ENCODE measurements around the gene ADAMTS8.

Gene ADAMTS8

DNA sequence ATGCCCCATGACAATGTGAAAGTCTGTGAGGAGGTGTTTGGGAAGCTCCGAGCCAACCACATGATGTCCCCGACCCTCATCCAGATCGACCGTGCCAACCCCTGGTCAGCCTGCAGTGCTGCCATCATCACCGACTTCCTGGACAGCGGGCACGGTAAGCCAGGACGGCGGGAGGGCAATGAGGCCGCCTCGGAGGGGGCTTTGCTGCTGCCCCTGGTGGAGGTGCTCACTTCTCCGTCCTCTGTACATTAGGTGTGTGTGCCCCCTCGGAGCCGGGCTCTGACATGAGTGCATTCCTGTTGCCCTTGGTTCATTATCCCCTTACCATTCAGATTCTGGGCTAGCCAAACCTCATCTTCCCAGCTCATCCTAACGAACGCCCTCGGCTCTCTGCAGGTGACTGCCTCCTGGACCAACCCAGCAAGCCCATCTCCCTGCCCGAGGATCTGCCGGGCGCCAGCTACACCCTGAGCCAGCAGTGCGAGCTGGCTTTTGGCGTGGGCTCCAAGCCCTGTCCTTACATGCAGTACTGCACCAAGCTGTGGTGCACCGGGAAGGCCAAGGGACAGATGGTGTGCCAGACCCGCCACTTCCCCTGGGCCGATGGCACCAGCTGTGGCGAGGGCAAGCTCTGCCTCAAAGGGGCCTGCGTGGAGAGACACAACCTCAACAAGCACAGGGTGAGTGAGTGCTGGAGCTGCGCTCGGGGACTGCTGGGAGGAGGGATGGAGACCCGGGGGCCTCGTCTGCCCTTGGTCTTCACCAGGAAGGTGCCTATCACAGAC is 33.9 kb upstream of the ADAMTS8 start:
- no peak for DNase-seq (ENCODE audit: low spot score)

DNA sequence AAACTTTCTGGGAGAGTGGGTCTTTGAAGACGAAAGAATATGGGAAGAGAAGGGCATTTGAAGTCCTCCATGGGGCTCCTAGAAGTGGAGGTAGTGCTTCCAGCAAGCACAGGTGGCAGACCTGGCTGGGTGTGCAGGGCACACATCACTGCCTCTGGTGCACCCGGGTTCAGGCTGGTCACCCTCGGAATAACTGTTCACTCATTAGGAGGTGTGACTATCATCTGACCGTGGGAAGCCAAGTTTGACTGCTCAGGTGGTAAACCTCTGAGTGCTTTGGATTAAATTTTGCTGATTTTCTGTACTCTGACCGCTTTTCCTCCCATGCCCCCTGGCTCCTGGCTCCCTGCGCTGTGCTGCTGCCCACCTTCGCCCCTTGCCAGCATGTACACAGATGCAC is 31.1 kb upstream of the ADAMTS8 start:
- no peak for DNase-seq (ENCODE audit: low spot score)

DNA sequence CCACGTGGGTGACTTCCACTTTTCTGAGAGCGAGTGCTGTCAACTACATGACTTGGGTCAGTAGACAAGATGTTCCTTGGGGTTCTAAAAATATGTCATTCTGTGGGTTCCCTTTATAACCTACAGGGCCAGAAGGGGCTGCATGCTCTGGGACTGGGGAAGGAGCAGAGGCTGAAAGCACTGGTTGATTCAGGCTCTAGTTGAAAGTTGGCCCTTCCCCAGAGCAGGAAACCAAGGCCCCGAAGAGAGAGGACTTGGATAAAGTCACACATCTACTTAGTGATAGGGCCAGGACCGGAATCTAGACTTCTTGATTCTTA is 30.0 kb upstream of the ADAMTS8 start:
- peak; percentile 58 for DNase-seq (ENCODE audit: low spot score)

DNA sequence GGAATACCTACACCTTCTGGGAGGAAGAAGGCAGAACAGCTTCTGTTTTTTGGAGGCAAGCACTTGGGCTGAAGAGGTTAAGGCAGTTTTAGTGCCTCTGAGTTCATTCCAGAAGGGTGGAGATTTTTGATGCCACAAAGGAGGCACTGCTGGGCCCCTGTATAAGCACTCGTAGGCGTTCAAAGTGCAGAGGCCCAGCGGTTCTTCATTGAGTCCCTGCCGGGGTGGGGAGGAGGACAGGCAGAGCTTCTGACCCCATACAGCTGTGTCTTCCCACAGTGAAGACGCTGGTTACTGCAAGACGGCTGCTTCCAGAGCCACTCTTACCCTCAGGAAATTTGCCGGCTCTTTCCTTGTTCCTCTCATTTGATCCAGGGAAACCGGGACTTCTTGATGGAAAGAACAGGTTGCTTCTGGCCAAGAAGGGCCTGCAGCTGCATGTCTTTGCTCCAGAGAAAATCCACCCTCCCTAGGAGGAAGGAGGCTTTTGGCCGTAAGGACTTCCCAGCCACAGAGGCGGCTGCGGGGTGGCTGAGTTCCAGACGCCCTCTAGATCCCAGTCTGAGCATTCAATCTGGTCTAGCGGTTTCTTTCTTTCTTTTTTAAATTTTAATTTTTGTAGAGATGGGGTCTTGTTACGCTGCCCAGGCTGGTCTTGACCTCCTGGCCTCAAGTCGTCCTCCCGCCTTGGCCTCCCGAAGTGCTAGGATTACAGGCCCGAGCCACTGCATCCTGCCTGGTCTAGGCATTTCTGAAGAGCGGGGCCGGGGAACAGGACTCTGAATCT is 29.4 kb upstream of the ADAMTS8 start:
- no peak for DNase-seq (ENCODE audit: low spot score)

DNA sequence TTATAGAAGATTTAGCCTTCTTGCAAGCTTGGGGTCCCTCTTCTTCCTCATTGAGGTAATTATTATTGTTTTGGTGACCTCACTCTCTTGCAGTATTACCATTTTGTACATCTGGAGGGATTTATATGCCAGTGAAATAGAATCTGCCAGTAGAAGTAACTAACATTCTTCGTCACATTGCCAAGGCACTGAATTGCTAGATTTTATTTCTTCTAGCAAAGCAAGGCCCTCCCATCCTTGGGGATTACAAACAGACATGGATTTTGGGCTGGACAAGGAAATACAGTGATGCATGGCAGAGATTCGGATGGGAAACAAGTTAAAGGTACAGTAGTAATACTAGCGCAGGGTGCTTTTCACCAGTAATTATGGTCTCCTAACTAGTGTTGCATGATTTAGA is 27.9 kb upstream of the ADAMTS8 start:
- DNase-seq (ENCODE audit: low spot score): no peak

DNA sequence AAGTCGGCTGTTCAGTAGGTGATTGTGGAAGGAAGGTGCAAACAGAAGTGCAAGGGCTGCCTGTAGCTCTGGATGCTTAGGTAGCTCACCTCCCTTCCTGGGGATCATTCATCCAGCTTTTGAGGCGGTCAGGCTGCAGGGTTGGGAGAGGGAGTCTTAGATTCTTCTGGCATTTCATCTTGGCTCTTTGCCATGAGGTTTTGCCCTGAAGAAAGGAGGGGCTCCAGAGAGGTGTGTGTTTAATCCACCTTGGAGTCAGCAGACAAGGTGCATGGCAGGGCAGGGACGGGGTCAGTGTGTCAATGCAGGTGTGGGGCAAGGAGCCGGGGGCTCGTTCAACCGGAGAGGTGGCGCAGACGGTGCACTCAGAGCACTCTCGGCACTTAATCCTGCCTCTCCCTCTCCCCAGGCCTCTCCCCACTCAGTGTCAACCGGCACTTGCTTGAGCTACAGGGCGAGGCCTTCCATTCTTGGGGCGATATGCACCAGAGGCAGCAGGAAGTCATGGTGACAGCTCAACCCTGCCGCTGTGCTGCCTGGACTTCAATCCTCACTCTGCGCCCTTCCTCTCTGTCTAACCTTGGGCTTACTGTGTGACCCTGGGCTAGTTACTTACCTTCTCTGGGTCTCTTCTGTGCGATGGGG is 27.2 kb upstream of the ADAMTS8 start:
- DNase-seq (ENCODE audit: low spot score): no peak

DNA sequence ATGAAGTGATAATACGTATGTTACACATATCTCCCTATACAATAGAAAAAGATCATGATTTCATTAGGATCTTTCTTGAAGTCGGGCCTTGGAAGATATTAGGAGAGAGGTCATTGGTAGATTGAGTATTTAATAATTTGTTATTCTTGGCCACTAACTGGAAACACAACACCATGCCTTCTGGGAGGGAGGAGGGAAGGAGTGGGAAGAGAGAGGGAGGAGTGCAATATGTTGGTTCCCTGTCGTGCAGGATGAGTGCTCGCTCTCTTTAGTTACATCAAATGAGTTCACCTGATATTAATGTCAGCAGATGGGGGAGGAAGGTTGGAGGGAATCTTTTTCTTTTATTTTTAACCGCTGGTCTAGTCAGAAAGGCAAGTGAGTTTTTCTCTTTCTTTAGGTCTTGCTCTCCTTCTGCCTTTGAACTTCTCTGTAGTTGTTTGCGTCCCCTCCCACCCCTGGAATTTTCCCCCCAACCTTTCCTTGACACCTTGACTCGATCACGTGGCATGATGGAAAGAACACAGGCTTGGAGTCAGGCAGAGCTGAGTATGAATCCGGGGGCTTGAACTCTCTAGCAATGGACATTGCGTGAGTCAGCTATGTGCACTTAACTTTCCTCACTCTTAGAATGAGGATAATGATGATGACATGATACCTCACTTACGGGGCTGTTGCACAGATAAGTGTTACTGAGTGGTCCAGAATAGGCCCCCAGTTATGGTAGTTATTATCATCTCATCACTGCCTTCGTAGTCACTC is 26.3 kb upstream of the ADAMTS8 start:
- DNase-seq (ENCODE audit: low spot score): peak; percentile 42

DNA sequence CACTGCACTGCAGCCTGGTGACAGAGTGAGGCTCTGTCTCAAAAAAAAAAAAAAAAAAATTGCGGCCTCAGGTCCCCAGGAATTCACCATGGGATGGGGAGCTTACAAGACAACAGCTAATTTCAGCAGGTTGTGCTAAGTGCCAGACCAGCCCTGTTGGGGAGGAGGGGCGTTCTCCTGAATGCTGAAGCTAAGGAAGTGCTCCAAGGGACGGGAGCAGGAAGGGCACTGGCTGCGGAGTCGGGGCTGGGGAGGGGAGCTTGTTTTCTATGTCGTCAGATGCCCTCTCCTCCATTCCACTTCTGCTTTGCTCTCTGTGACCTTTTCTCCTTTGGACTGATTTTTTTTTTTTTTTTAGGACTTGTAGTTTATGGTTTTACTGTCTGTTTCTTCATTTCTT is 24.5 kb upstream of the ADAMTS8 start:
- DNase-seq (ENCODE audit: low spot score): no peak

DNA sequence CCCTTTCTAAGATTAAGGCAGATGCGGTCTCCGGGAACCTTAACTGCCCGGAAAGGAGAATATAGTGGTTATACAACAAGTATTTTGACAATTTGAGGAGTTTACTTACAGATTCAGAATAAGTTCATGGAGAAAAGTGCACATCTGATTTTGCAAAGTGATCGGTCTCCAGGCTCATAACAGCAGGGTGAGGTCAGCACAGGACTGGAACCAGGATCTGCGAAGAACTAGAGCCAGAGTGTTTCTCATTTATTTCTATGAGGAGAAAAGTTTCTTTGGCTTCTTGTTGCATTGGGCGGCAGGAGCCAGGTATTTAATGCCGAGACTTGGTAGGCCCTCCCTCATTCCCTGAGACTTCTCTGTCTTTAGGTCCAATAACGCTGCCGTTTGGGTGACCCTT is 23.8 kb upstream of the ADAMTS8 start:
- no peak for DNase-seq (ENCODE audit: low spot score)

DNA sequence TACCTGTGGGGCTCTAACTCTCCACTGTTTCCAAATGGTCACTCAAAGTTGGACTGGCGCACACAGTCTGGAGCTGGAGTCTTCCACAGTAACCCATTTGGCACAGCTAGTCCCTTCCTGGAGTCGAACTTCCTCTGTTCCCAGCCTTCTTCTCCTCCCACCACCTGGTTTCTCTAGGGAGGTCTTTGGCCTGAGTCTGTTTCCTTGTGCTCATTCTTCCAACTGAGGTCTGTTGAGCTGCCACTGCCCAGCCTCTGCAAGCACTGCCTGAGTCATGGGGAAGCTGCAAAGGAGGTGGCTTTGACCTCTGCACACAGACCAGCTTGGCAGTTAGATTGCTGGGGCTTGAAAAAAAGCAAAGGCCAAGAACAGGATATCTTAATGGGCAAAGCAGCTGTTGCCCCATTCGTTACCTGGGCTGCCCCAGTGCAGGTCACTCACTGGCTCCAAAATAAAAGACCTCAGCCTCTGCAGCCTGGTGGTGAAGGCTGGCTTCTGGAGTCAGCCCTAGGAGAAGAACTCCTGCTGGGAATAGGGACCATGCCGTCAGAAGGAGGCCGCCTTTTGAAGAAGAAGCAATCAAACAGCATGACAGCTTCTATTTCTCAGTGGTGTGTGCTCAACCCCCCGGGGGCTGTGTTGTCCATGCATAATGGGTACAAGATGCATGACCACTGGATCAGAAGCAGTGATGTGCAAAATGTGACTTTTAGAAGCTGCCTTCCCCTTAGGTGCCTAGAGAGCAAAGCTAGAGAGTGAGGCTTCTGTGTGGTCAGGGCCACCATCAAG is 23.0 kb upstream of the ADAMTS8 start:
- DNase-seq (ENCODE audit: low spot score): no peak

DNA sequence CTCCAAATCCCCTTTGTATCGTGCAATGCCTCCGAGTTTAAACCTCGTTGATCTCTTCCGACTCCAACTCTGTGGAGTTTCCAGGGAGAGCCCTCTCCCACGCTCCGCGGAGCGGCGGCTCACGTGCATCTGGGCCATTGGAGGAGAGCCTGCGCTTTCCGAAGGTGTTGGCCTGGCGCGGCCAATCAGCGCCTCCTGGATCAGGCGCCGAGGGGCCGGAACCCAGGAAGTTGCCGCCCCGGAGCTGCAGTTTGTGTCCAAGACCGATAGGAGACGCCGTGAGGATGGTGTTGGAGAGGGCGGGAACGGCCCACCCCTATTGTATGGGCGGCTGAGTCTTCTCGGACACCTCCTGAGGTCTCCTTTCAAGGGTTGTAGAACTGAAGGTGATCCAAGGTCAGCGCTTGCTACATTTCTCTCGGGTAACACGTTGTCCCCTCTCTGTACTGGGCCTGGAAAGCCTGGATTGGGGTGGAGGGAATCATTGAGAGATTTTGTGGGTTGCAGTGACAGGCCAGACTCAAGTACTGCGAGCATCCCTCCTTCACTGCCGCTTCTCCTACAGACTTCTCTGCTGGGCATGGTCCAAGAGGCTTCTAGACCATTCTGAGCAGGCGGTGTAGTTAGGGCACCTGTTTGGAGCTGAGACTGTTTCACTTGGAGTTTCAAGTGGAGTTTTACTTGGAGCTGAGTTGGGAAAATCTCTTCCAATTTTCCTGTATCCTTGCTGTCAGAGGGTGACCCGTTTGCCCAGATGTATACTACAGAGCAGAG is 21.8 kb upstream of the ADAMTS8 start:
- DNase-seq (ENCODE audit: low spot score): no peak

DNA sequence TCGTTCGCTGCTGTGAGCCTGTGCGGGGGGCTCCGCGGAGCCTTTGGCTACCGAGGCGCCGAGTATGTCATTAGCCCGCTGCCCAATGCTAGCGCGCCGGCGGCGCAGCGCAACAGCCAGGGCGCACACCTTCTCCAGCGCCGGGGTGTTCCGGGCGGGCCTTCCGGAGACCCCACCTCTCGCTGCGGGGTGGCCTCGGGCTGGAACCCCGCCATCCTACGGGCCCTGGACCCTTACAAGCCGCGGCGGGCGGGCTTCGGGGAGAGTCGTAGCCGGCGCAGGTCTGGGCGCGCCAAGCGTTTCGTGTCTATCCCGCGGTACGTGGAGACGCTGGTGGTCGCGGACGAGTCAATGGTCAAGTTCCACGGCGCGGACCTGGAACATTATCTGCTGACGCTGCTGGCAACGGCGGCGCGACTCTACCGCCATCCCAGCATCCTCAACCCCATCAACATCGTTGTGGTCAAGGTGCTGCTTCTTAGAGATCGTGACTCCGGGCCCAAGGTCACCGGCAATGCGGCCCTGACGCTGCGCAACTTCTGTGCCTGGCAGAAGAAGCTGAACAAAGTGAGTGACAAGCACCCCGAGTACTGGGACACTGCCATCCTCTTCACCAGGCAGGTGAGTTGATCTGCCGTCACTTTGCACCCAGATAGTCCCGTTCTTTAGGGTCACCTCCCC is 21.0 kb upstream of the ADAMTS8 start:
- DNase-seq (ENCODE audit: low spot score): no peak

DNA sequence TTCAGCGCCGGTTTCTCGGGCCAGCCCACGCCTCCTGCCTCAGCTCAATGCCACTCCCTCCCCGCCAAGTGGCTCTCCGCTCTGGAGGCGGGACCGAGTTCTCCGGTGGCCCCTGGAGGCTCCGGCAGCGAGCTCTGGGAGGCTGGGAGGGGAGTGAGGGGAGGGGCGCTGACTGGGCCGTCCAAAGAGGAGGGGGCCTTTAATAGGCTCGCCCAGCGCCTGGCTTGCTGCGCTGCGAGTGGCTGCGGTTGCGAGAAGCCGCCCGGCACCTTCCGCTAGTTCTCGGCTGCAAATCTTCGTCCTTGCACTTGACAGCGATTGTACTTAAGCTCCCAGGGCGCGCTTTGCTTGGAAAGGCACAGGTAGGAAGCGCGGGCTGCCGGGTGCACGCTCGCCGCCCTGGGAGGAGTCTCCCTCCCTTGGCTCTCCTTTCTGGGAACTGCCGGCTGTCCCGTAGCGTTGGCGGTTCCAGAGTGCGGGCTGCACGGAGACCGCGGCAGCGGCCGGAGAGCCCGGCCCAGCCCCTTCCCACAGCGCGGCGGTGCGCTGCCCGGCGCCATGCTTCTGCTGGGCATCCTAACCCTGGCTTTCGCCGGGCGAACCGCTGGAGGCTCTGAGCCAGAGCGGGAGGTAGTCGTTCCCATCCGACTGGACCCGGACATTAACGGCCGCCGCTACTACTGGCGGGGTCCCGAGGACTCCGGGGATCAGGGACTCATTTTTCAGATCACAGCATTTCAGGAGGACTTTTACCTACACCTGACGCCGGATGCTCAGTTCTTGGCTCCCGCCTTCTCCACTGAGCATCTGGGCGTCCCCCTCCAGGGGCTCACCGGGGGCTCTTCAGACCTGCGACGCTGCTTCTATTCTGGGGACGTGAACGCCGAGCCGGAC is 20.3 kb upstream of the ADAMTS8 start, which contains the start of gene ADAMTS15:
TSS of gene ADAMTS15 (plus strand) at position 230 of the 894 bp plus-strand sequence. CDS start at position 559, 329 bp downstream.
- peak; percentile 54 for DNase-seq (ENCODE audit: low spot score)

DNA sequence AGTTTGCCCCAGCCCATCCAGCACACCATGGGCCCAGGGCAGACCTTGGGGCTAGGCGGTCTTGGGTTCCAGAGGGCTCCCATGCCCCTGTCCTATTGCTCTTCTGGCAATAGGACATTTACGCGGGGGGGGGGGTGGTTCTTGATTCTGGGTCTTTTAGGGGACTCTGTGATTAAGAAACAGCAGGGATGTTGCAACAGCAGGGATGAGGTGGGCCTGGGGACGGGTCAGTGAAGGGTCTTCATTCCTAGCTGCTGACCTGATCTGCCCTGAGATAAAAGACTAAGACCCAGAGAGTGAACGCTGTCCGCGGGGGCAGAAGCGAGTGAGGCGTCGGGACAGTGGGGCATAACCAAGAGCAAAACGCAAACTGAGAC is 19.6 kb upstream of the ADAMTS8 start:
- no peak for DNase-seq (ENCODE audit: low spot score)

DNA sequence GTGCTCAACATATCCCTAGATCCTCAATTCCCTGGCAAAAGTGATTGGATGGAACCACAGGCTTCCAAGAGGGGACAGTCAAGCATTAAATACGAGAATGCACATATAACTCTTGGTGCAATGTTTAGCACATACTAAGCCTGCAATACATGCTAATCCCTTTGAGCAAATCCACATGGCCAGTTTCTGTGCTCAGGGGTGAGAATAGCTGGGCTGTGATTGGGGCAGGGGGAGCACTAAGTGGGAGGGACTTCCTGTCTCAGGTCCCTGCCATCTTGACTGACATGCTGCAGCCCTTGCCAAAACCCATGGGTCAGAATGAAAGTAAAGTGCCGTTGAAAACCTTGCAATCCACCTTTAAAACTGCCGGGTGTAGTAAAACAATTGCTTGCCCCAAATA is 17.4 kb upstream of the ADAMTS8 start:
- DNase-seq (ENCODE audit: low spot score): no peak

DNA sequence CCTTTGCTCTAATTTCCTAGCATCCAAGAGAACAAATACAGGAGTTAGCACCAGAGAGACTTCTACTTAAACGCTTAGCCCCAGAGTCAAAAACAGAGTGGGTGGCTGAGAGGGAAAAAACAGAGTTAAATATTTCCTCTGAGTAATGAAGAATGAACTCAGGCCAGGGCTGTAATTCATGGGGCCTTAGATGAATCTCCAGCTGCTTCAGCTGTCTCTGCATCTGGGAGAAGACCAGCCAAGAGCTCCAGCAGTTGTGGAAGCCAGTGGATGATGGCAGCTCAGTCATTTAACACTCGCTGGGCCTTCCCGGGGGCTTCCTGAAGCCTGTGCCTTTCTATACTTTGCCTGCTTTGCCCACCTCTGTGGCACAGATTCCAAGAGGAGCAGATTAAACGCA is 14.3 kb upstream of the ADAMTS8 start:
- no peak for DNase-seq (ENCODE audit: low spot score)

DNA sequence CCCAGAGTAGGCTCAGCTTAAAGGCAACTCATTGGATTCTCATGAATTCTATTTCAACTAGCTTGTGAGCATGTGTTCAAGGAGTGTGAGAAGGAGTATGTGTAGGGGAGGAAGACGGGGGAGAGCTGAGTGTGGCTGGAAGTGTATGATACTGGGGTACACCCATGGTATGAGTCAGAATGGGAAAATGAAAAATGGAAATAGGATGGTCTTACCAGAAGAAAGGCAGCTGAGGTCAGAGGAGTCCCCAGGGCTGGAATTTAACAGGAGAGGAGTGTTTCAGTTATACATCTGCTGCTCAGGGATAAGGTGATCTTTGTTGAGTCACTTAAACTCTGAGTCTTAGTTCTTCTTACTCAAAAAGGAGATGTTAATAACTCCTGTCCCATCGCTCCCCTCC is 13.3 kb upstream of the ADAMTS8 start:
- no peak for DNase-seq (ENCODE audit: low spot score)

DNA sequence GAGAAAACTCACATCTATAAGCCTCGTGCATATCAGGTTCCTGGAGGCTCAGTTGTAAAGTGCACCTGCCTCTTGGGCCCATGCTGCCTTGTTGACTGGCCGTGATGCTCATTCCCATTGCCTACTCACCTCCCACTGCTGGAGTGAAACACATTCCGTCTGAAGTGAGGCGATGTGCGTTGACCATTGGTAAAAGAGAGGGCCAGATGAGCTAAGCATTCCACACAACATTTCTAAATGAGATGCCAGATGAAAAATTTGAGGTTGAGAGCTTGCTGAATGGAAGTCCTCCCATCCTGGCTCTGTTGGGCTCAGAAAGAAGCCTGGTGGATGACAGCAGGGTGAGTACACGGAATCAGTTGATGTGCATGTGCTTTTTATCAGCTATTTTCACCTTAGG is 11.5 kb upstream of the ADAMTS8 start:
- no peak for DNase-seq (ENCODE audit: low spot score)

DNA sequence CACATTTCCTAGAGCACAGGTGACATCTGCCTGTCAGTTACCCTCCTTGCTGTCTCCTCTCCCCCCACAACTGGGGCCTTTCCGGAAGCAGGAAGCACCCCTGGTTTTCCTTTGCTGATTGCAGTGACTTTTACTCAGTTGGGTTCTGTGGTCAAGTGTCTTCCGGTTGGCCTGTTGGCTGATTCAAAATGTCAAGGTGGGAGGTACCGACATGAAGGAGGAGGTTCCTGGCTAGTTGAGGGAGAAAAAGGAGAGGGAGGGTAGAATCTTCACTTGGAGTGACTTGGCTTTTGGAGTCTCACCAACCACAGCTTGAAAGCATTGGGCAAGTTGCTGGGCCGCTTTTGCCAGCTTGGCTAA is 10.7 kb upstream of the ADAMTS8 start:
- DNase-seq (ENCODE audit: low spot score): no peak
